ENCODE results near the gene ELK4. TPM values are rescaled to one million over a fixed set of nuclear protein-coding genes. Genes with fewer than 3 reads are reported as not detected.

ELK4 gene
- total RNA-seq, 1 experiment from 2014 or later, result 12.8 TPM

DNA sequence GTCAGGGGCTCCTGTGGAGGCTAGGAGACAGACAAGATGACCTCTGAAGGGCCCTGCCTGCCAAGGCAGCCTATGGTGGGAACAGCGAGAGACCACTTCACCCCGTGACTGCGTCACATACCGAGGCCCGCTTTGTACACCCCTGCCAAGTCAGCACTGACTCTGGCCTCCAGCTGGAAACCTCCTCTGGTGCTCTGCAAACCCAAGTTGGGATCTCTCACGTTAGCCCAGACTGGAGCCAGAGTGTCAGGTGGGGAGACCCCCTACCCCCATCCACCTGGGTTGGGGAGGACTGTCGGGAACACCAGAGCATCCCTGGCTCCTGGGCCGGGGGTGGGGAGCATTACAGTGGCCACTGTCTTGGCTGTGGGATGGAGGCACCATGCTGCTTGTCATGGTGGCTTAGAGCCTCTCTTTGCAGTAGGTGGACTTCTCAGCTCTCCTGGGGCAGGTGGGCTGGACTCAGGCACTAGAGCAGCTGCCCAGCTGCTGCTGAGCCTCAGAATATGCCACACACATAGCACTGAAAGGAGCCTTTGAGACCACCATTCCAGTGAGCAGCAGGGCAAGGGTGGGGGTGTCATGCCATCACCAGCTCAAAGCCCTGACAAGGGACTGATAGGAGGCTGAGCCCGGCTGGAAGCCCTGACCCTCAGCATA, 50.4 kb downstream of the ELK4 start:
- DNase-seq (ENCODE audit: low spot score), result no peak

DNA sequence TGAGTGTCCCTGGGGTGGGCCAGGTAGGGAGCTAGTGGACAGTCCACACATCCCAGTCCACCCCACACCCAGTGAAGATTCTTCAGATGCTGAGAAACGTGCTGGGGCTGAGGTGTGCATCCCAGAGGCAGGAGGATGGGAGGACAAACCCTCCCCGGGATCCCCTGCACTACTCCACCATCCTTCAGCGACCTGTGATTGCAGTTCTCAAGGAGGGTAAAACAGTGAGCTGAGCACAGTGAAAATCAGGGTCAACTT, 51.0 kb downstream of the ELK4 start:
- no peak for DNase-seq (ENCODE audit: low spot score)

GRCh38 chr1:205580140-205580922, 51.5 kb downstream of the ELK4 start:
- DNase-seq (ENCODE audit: low spot score), result no peak

- no peak for DNase-seq (ENCODE audit: low spot score)
These were observed 52.1 kb downstream of the ELK4 start for GRCh38 chr1:205579711-205580110.

DNA sequence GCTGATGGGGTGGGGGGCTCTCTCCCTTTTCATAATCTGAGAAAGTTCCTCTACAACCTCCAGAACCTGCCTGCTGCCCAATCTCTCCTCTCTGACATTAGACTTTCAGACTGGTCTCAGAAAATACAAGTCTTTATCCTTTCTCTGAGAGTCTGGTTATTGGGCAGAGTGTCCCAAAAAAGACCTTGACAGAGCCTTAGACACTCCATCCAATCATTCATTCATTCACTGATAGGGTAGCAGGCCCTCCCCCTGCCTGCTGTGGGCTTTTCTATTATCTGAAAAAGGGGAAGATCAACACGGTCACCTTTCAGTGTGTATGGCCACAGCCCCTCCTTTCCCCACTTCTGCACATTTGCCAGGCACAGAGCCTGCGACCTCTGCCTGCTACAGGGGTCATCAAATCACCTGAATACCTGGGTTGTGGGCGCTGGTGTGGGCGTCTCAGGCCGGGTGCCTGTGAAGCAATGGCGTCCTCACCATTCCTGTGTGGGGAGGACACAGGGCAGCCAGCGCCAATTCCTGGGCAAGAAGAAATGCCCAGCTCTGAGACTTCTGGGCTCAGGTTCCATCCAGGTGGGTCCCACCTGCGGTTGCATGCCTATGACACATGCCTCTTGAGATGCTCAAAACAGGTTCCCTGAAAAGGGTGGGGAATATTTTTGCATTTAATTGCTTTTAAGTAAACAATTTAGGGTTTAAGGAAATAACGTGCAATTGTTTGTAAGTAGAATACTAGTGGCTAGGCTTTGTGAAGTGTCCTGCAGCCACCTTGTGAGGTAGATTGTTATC, 52.8 kb downstream of the ELK4 start:
- DNase-seq (ENCODE audit: low spot score), result no peak

- DNase-seq (ENCODE audit: low spot score), result no peak
These were observed 53.7 kb downstream of the ELK4 start for GRCh38 chr1:205577874-205578658.

GRCh38 chr1:205576805-205577761, 54.7 kb downstream of the ELK4 start:
- no peak for DNase-seq (ENCODE audit: low spot score)

DNA sequence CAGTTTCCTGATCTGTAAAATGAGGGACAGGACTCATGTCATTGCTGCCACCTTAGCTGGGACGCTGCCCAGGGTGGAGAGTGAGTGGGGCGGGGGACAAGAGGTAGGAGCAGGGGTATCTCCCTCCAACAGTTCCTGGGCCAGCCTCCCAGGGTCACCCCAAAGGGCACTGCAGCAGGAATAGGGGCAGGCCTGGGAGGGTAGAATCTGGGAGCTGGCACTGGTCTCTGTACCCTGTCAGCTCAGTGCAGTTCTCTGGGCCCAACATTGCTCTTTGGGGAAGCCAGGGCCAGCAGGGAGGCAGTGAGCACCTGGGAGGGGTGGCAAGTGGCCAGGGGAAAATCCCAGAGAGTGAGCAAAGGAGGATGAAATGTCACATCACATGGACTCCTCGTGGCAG, 55.8 kb downstream of the ELK4 start:
- no peak for DNase-seq (ENCODE audit: low spot score)

DNA sequence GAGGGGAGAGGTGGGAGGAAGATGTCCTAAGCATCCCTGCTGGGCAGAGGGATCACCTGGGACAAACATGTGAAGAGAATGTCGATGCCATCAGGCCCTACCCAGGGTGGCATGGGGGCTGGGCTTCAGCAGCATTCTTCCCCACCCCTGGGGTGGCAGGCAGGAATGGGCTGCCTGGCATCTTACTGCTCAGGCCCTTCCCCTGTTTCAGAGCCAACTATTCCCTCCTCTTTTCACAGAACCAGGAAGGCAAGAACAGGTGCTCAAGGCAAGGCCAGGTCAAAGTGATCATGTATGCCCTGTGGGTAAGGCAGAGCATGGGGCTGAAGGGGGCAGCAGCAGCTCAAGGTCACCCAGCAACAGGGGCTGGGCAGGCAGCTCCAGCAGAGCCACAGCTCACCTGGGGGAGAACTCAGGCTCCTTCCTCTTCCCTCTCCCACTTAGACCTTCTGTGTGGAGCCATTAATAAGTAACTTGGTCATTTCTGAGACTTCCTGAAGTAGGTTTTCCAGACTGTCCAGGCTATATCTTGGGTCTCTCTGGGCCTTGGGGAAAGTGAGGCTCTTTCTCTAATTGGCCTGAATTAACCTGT, 56.4 kb downstream of the ELK4 start:
- no peak for DNase-seq (ENCODE audit: low spot score)

- DNase-seq (ENCODE audit: low spot score), result no peak
These were observed 59.4 kb downstream of the ELK4 start for GRCh38 chr1:205572421-205572820.

- no peak for DNase-seq (ENCODE audit: low spot score)
These were observed 60.1 kb downstream of the ELK4 start for GRCh38 chr1:205571747-205572146.

- DNase-seq (ENCODE audit: low spot score), result no peak
These were observed 60.8 kb downstream of the ELK4 start for GRCh38 chr1:205570796-205571537.

GRCh38 chr1:205570173-205570501, 61.7 kb downstream of the ELK4 start:
- no peak for DNase-seq (ENCODE audit: low spot score)

- DNase-seq (ENCODE audit: low spot score), result no peak
These were observed 62.2 kb downstream of the ELK4 start for GRCh38 chr1:205569411-205570172.

DNA sequence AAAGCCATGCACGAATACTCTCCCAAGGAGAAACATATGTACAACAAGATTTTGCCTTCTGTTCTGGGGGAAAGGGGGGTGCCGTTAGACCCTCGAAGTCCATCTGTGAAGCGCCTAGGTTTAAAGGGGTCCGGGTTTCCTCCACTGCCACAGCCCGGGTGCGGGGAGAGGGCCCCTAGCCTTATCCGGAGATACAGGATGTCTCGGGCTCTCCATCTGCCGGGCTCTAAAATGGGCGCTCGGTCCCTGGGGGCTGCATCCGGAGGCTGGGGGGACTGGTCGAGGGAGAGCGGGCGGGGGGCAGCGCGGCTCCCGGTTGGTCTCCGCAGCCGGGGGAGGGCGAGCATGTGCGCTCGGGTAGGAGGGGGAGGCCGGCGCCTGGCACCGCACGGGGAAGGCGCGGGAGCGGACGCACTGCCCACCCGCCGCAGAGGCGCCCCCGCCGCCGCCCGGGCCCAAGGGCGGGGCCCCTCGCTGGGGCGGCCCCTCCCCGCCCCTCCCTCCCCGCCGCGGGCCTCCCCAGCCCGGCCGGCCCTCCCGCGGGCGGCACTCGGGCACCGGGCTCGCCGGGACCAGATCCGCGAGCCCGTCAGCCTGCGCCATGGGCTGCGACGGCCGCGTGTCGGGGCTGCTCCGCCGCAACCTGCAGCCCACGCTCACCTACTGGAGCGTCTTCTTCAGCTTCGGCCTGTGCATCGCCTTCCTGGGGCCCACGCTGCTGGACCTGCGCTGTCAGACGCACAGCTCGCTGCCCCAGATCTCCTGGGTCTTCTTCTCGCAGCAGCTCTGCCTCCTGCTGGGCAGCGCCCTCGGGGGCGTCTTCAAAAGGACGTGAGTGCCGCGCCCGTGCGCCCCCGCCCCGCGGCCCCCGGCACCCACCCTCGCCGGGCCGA, 63.1 kb downstream of the ELK4 start:
- DNase-seq (ENCODE audit: low spot score), result no peak

DNA sequence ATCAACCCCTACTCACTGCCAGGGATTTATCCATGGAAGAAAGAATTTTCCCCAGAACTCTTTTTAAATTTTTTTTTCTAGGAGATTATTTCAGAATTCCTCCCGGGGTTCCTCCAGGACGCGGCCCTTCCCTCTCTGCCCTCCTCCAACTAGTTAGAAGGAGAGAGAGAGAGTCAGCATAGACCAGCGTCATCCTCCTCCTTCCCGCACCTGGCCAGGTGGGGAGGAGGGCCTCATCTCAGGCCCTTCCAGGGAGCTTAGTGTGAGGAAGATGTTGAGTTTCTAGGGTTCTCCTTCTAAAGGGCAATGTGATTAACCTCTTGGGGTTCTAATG, 63.7 kb downstream of the ELK4 start:
- no peak for DNase-seq (ENCODE audit: low spot score)

DNA sequence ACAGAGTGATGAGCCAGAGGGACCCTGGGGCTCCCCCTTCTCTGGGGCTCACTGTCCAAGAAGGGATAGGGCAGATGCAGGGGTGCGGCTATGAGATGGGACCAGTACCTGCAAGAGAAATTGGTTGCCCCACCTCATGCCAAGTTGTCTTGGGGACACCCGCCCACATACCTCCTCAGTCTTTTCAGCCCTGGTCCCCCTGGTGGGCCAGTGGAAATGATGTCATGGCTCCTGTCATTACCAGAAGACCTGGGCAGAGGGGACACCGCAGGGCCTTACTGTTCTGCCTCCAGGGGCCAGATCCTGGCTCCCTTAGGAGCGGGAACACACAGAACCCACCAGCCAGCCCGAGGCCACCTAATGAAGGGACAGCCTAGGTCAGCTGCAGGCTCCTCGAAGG, 64.1 kb downstream of the ELK4 start:
- DNase-seq (ENCODE audit: low spot score), result no peak

- no peak for DNase-seq (ENCODE audit: low spot score)
These were observed 66.0 kb downstream of the ELK4 start for GRCh38 chr1:205565799-205566198.
